ENCODE results near the gene ARHGAP18. TPM values are rescaled to one million over a fixed set of nuclear protein-coding genes. Genes with fewer than 3 reads are reported as not detected.

Gene ARHGAP18
- total RNA-seq, 1 donor from 2014 or later: 7.9 TPM

GRCh38 chr6:129542705-129543104 lies 167.3 kb downstream of the ARHGAP18 start:
- H3K27me3 Mint-ChIP-seq (ENCODE audit: unreplicated experiment): no peaks in the 10 kb centered on the region
- H3K9me3 Mint-ChIP-seq (ENCODE audit: unreplicated experiment): no peaks in the 10 kb centered on the region
- H3K4me3 Mint-ChIP-seq (ENCODE audit: unreplicated experiment): no peak overlapping the region
- no peak overlapping the region for H3K27ac Mint-ChIP-seq (ENCODE audit: unreplicated experiment)
- H3K36me3 Mint-ChIP-seq (ENCODE audit: unreplicated experiment): no peaks in the 10 kb centered on the region
- DNase-seq: no peak
- no peak for TF ChIP-seq CTCF (IDR thresholded peaks at IDR 0.05; ENCODE audit: partially characterized antibody, unreplicated experiment)
- peaks cover 12% of the 10 kb centered on the region for H3K4me1 Mint-ChIP-seq (ENCODE audit: low read depth, unreplicated experiment)

- peaks cover 3% of the 10 kb centered on the region for H3K36me3 Mint-ChIP-seq (ENCODE audit: unreplicated experiment)
- H3K9me3 Mint-ChIP-seq (ENCODE audit: unreplicated experiment): no peaks in the 10 kb centered on the region
- no peak overlapping the region for H3K27ac Mint-ChIP-seq (ENCODE audit: unreplicated experiment)
- H3K27me3 Mint-ChIP-seq (ENCODE audit: unreplicated experiment): no peaks in the 10 kb centered on the region
- DNase-seq: no peak
- H3K4me1 Mint-ChIP-seq (ENCODE audit: low read depth, unreplicated experiment): peaks cover 18% of the 10 kb centered on the region
- no peak for TF ChIP-seq CTCF (IDR thresholded peaks at IDR 0.05; ENCODE audit: partially characterized antibody, unreplicated experiment)
- no peak overlapping the region for H3K4me3 Mint-ChIP-seq (ENCODE audit: unreplicated experiment)
These were observed 170.9 kb downstream of the ARHGAP18 start for GRCh38 chr6:129539032-129539431.

- no peak for DNase-seq
- TF ChIP-seq CTCF (IDR thresholded peaks at IDR 0.05; ENCODE audit: partially characterized antibody, unreplicated experiment): no peak
- Mint-ChIP-seq H3K4me3 (ENCODE audit: unreplicated experiment) (no peak overlapping the region), H3K27me3 (ENCODE audit: unreplicated experiment) (no peaks in the 10 kb centered on the region), H3K27ac (ENCODE audit: unreplicated experiment) (no peak overlapping the region), H3K9me3 (ENCODE audit: unreplicated experiment) (no peaks in the 10 kb centered on the region), H3K36me3 (ENCODE audit: unreplicated experiment) (peaks cover 10% of the 10 kb centered on the region), H3K4me1 (ENCODE audit: low read depth, unreplicated experiment) (peaks cover 18% of the 10 kb centered on the region)
These were observed 173.7 kb downstream of the ARHGAP18 start for GRCh38 chr6:129536271-129536670.

GRCh38 chr6:129534926-129535325 lies 175.1 kb downstream of the ARHGAP18 start:
- H3K9me3 Mint-ChIP-seq (ENCODE audit: unreplicated experiment): no peaks in the 10 kb centered on the region
- DNase-seq: no peak
- H3K4me3 Mint-ChIP-seq (ENCODE audit: unreplicated experiment): no peak overlapping the region
- TF ChIP-seq CTCF (IDR thresholded peaks at IDR 0.05; ENCODE audit: partially characterized antibody, unreplicated experiment): no peak
- H3K27ac Mint-ChIP-seq (ENCODE audit: unreplicated experiment): no peak overlapping the region
- H3K4me1 Mint-ChIP-seq (ENCODE audit: low read depth, unreplicated experiment): peaks cover 18% of the 10 kb centered on the region
- H3K36me3 Mint-ChIP-seq (ENCODE audit: unreplicated experiment): peaks cover 10% of the 10 kb centered on the region
- no peaks in the 10 kb centered on the region for H3K27me3 Mint-ChIP-seq (ENCODE audit: unreplicated experiment)

Other genes starting within 250 kb of the ARHGAP18 start
- not detected for gene TMEM244, start 151.1 kb upstream of the ARHGAP18 start, total RNA-seq (ENCODE audit: unreplicated experiment)